HG03342 (cell line): Measurements from ENCODE around the gene CYP4F22.
"Not testable (repeated sequence)": the region's sequence is repeated elsewhere in the genome, so short reads cannot be mapped to it uniquely, and the experiment has no call there.

Experiments
- ATAC-seq: cut with Tn5 transposase; IDR thresholded peaks from one replicate; pipeline ENCODE4 v1.9.1; 2021; ENCODE audit warnings: mild to moderate bottlenecking, moderate library complexity; ENCODE audit not compliant: unreplicated experiment

Gene CYP4F22

DNA sequence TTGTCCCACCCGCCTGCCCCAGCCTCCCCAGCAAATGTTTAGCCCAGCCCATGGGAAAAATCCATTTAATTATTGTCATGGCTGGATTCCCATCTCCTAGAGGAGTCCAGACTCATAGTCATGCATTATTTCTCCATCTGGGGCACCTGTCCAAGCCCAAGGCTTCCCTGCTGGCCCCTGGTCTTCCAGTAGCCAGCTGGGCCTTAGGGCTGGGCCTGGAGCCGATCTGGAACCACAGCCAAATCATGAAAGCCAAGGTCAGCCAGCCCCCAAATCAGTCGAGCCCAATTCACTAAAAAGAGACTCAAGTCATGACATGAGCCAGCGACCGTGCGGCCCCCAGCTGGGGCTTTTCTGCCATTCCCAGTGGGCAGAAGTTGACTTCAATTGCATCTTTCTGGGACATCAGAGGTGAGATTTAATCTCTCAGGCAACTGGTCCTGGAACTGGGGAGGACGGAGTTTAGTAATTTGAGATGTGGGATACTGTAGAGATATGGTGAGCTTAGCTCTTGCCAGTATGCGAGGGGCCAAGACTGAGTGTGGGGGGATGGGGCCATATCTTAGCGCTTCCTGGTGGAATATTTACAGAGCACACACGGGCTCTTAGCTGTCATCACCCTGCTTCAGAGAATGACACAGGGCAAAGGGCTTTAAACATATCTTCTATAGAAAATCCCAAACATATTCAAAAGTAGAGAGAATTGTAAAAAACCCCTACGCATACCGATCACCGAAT, 19.7 kb upstream of the CYP4F22 start:
- ATAC-seq, result no peak

DNA sequence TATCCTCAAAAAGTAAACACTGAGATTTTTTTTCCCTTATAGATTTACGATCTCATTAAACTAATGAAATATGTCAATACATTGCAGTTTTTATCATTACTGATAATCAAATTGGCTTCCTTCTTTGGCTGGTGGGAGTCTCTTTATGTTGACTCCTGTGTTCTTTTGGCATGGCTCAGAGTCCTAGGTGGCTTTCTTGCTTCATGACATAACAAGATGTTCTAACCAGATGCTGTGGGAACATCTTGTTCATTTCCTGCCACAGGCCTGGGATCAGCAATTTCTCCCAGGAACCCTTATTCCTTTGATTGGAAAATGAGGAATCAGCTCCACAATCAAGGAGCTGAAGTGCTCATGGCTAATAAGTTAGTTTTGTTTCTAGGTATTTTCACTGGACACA, 13.2 kb upstream of the CYP4F22 start:
- no peak for ATAC-seq

DNA sequence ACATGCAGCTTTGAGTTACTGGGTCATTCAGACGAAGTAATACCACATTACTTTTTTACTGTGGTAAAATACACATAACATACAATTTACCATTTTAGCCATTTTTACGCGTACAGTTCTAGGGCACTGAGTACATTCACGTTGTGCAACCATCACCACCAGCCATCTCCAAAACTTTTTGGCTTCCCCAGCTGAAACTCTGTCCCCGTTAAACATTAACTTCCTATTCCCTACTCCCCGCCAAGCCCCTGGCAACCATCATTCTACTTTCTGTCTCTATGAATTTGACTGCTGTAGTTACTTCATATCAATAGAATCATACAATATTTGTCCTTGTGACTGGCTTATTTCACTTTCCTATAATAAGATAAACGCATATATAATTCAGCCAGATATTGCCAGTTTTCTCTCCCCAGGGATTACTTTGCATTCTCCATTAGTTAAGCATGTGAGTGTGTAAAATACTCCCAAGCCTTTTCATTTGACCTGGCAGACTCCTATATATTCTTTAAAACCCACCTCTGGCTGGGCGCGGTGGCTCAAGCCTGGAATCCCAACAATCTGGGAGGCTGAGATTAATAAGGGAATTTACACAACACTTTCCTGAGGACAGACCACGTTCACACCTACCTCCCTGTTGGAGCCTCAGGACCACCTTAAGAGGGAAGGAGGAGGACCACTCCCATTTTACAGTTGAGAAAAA, 10.0 kb upstream of the CYP4F22 start:
- ATAC-seq, result no peak

DNA sequence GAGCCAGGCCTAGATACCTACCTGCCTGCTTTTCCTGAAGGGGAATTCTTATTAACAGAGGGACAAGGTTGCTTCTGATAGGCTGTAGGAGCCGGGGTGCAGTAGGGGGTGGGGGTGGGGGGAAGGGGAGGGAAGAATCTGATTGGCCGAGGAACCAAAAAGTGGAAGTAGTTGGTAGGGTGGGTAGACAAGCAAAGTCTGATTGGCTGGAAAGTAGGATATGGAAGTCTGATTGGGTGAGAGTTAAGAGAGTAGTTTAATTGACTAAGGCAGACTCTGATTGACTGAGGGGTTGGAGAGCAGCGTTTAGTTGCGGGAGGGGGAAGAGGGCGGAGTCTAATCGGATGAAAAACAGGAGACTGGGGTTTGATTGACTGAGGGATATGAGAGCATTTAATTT, 9.4 kb upstream of the CYP4F22 start:
- ATAC-seq, result no peak

DNA sequence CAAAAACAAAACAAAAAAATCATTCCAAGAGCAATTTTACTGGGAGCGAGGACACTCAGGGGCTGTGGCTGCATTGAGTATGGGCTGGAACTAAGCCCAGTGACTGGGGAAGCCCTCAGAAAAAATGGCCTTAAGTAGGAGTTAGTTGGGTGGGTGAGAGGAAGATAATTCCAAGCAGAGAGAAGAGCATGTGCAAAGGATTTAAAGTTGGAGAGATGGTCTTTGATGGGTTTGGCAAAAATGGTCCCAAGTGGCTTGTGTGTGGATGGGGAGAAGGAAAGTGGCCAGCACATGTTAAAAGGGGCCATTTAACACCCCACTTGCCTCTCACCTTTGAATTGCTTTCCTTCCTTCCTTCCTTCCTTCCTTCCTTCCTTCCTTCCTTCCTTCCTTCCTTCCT, 6.7 kb upstream of the CYP4F22 start:
- ATAC-seq, result no peak

DNA sequence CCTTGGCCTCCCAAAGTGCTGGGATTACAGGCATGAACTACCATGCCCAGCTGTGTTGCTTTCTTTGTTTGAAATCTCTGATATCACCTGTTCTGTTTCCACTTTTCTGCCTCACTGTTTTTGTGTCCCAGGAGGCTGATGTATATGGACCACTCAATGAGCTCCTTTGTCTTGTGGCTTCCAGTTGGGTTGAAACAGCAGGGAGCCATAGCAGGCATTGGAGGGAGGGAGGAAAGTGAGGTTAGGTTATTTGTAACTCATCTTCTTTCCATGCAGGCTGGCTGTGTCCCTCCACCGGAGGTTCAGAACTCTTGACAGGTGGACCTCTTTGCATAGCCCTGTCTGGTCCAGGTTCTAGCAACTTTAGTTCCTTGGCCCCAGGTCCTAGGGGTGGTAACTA, 6.1 kb upstream of the CYP4F22 start:
- ATAC-seq, result no peak

DNA sequence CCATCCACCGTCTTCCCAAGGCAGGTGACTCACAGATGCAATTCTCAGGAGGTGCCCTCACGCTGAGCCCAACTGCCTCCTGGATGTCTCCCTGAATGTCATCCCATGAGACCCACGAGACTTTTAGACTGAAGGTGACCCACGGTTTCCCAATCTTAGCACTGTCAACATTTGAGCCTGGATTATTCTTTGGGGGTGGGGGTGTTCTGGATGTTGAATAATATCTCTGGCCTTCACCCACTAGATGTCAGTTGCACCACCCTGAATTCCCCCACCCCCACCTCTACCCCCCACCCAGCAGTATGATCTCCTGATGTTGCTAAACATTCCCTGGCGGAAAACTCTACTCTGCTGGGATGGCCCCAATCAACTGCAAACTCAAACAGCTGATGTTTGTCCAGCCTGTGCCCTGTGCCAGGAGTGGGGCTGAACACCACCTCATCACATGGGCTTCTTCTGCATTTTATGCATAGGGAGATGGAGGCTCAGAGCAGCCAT, 2.2 kb upstream of the CYP4F22 start:
- no peak for ATAC-seq

DNA sequence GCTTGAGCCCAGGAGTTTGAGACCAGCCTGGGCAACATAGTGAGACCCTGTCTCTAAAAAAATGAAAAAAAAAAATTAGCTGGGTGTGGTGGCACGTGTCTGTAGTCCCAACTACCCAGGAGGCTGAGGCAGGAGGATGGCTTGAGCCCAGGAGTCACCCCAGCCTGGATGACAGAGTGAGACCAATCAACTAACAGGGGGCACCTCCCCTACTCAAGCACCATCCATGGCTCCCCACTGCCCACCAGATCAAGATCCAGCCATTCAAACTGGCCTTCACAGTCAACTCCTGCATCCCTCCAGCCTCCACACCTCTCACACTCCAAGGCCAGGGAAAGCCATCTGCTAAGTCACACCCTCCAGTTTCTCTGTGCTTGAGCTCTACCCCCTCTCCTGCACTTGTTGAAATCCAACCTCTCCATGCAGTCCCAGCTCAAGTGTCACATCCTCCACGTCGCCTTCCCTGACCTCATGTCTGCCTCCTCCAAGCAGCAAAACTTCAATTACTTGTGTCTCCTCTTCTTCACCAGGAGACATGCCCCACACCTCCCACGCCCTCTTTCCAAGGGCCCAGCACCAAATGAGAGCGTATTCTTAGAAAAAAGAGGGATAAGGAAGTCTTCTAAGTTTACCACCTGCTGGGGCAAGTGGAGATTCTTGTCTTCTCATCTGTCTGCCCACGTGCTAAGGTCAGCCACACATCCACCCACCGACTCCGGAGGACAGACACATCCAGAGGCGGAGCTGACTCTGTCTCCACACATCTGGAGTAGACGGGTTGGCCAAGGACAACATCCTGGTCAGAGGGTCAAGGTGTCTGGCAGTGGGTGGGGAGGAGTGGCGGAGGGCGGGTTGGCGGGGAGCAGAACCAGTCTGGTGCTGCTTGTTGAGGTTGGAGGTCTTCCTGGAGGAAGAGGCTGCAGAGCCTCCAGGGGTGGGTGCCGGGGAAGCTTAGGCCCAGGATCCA, 974 bp upstream of the CYP4F22 start:
- ATAC-seq, result no peak

DNA sequence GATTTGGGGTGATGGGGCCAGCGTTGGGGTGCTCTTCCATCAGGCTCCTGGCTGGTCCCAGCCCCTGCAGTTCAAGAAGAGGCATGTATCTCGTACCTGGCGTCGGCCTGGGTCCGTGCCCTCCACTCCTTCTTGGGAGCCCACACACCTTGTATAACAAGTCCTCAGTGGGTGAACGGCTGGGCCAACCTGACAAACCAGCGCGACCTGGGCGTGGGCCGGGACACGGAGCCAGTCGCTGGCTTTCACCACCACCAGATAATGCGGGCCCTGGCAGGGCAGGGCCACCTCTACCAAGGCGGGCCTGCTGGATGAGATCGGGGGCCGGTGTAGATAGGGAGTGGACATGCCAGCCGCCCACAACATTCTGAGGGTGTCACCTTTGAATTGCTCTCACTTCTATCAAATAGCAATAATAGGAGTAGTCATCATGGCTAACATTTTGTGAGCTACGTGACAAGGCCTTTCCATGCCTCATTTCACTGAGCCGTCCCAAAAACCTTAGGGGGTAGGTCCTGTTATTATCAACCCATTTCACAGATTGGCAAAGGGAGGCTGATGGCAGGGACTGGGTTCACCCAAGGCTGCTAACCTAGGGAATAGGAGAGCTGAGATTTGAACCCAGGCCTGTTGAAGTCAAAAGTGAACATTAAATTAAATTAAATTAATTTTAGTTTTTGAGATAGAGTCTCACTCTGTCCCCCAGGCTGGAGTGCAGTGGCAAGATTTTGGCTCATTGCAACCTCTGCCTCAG, 3.5 kb downstream of the CYP4F22 start:
- no peak for ATAC-seq

DNA sequence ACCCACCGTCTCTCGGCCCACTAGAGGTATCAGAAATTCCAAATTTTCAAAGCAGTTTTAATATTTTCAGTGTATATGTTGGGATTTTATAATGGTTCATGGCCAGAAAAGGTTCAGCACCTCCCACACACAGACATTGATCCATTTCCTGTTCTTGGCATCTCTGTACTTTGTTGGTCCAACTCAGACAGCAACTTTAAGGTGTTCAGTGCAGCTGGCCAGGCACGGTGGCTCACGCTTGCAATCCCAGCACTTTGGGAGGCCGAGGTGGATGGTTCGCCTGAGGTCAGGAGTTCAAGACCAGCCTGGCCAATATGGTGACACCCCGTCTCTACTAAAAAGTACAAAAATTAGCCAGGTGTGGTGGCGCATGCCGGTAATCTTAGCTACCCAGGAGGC, 6.9 kb downstream of the CYP4F22 start:
- not testable (repeated sequence) for ATAC-seq

DNA sequence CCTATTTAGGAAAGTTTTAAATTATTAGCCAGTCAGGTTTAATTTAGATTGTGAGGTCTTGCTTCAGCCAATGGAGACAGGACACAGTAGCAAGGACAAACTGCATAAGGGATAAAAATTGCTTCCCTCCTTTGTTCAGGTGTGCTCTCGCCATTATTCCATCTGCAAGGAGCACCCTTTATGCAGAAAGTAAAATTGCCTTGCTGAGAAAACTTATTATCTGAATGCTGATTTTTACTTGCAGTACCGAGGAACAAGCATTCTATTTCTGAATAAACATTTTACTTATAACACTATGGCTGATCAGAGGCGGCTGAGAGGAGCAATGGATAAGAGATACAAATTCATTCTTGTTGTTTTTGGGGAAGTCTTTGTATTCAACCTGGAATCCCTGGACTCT, 8.0 kb downstream of the CYP4F22 start:
- no peak for ATAC-seq

DNA sequence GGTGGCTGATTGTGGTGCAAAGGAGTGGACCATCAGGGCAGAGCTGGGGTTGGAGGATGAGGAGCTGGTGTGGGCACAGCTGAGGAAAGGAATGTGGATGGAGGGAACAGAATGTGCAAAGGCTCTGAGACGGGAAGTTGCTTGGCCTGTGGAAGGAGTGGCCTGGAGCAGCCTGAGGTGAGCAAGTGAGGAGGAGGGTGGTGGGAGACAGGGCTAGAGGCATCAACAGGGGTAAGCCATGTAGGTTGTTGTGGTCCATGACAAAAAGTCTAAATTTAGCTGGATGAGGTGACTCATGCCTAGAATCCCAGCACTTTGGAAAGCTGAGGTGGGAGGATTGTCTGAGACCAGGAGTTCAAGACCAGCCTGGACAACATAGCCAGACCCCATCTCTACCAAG, 9.5 kb downstream of the CYP4F22 start:
- no peak for ATAC-seq

DNA sequence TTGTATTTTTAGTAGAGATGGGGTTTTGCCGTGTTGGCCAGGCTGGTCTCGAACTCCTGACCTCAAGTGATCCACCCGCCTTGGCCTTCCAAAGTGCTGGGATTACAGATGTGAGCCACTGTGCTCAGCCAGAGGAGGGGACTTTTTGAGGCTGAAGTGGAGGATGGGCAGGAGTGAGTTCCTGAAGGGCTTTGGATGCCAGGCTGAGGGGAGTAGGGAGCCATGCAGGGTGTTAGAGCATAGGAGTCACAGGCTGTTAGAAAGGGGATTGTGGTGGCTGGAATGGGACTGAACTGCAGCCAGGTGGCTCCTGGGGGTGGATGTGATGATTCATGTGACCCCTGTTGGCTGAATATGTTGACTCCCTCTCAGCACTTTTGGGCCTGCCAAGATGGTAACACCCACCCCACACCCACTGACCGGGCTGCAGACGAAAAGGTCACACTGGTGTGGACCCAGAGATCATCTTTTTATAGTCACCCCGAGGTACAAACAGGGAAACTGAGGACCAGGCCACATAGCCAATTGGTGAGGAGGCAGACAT, 11.2 kb downstream of the CYP4F22 start:
- ATAC-seq, result no peak

DNA sequence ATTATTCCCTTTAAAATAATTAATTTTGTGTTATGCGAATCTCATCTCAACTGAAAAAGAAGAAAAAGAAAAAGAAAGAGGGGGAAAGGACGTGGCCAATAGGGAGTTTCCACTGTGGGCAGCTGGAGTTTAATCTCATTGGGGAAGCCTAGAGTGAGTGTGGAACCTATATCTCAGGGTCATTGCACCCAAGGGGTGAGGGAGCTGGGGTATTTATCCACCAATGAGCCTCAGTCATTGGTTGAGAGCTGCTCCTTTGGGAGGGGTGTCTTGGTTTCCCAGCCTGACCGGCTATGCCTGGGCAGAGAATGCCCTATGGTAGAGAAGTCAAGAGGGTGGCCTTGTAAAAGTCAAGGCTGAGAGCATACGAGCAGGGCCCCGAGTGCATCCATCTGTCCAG, 16.5 kb downstream of the CYP4F22 start:
- ATAC-seq, result no peak

DNA sequence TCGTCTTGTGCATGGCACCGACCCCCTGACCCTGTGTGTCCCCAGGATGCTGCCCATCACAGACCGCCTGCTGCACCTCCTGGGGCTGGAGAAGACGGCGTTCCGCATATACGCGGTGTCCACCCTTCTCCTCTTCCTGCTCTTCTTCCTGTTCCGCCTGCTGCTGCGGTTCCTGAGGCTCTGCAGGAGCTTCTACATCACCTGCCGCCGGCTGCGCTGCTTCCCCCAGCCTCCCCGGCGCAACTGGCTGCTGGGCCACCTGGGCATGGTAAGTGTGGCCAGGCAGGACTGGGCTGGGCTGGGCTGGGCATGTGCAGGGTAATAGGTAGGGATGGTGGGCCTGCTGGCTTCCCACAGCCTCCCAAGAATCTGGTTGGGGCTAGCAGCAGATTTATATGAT, 17.0 kb downstream of the CYP4F22 start:
- ATAC-seq, result no peak

DNA sequence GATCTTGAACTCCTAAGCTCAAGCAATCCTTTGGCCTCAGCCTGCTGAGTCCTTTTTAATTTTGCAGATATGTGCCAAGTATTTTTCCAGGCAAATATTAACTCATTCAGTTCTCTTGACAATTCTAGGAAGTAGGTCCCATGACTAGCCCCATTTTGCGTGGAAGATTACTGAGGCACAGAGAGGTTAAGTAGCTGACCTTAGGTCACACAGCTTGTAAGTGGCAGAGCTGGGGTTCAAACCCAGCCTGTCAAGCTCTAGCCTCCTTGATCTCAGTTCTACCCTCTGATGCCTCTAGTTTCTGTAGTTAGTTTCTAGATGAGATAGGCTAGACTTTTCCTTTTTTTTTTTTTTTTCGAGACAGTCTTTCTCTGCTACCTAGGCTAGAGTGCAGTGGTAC, 18.1 kb downstream of the CYP4F22 start:
- no peak for ATAC-seq

DNA sequence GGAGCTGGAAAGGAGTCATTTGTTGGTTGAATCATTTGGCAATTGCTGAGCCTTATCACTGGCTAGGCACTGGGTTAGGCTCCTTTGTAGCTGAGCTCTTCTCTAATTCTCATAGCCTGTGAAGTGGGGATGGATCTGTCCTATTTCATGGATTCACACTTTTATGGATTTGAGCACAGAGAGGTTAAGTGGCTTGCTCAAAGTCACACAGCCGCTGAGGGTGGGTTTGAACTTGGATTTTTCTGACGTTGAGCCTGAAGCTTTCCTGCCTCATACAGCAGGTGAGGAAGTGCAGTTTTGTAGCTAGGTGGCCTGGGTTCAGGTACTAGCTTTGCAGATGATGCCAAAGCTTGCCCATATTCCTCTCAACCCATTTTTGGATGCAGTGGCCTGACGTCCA, 19.4 kb downstream of the CYP4F22 start:
- ATAC-seq, result no peak

DNA sequence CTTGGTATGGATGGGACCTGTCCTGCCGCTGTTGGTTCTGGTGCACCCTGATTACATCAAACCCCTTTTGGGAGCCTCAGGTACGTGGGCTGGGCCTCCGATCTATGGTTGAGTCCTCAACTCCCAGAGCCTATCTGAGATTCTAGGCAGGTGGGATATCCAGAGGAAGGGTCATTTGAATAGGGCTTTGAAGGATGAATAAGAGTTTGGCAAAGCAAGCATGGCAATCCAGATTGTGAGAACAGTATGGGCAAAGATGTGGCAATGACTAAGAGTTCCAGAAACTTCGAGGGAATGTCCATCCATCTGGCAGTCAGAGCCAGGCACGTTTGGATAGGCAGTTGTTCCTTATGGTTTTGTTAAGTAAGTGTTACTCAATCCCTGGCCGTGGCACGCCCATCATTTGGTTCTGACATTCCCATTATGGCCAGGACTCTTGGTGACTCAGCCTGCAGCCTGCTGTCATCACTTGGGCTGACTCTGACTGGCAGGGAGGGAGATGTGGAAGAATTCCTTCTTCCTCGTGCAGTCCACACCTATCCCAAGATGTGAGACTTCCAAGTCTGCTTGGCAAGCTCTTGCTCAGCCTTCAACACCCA, 21.5 kb downstream of the CYP4F22 start:
- no peak for ATAC-seq

DNA sequence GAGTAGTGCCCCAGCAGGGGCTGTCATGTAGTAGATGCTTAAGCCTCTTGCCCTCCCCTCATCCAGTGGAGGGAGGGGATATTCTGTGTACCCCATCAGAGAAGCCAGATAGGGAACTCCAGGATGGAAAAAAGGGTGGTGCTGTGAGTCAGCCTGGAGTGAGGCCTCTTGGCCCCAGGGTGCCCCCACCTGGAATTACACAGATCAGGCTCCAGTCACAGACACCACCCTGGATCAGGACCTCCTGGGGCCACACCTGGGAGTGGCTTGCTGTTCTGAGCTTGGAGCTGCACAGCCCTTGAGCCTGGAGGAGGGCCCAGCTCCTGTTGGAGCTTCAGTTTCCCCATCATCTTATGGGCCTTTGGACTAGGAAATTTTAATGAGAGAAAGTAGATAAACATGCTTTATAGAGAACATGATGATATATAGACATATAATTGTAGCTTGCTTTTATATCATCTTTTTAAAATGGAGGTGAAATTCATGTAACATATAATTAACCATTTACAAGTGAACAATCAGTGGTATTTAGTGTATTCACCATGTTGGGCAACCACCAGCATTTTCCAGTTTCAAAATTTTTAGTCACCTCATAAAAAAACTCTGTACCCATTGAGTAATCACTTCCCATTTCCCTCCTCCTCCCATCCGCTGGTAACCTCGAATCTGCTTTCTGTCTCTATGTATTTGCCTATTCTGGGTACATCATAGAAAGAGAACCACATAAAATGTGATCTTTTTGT, 24.6 kb downstream of the CYP4F22 start:
- ATAC-seq, result no peak
